Measurements from ENCODE around the gene TTYH1. TPM values are rescaled to one million over a fixed set of nuclear protein-coding genes. Genes with fewer than 3 reads are reported as not detected.

TTYH1 gene
- total and polyA plus RNA-seq, 9 of the 15 experiments (the other 6 are each of a cell fraction or from before 2014, with no cell fraction given): 0.08 TPM; not detected in 8

DNA sequence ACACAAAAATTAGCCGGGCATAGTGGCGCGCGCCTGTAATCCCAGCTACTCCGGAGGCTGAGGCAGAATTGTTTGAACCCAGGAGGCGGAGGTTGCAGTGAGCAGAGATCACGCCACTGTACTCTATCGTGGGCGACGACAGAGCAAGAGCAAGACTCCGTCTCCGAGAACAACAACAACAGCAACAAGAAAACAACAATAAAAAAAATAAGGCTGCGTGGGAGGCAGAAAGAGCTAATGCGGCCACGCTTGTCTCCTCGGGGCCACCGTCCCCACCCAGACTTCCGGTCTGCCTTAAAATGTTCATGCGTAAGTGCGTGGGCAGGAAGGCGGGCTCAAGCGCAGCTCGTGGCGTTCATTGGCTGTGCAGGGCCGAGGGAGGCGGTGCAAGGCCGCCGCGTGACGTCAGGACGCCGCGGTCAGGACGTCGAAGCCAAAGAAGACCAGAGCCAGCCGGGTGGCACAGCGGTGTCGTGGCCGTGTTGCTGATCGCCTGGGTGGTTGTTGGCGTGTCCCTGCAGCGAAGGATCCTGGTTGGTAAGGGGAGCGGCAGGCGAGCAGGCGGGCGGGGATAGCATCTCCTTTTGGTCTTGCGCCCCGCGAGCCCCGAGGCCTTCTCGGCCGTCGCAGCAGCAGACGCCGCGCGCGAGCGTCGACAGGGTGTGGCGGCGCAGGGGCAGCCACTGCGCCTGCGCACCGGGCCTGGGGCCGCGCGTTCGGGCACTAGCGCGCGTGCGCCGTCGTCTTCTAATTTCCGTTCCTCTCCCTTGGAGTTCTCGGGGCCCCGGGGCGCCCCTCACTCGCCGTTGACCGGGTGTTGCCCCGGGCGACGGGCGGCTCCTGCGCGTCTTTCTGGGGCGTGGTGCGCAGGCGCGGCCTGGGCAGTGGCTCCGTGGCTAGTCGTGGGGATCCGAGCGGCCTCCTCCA is 33.8 kb downstream of the TTYH1 start, which contains the start of gene LENG8 (continued):
- TF ChIP-seq, protein P1, sequence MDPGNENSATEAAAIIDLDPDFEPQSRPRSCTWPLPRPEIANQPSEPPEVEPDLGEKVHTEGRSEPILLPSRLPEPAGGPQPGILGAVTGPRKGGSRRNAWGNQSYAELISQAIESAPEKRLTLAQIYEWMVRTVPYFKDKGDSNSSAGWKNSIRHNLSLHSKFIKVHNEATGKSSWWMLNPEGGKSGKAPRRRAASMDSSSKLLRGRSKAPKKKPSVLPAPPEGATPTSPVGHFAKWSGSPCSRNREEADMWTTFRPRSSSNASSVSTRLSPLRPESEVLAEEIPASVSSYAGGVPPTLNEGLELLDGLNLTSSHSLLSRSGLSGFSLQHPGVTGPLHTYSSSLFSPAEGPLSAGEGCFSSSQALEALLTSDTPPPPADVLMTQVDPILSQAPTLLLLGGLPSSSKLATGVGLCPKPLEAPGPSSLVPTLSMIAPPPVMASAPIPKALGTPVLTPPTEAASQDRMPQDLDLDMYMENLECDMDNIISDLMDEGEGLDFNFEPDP (CRISPR knock-in tag; IDR thresholded peaks at IDR 0.05): no peak
- TF ChIP-seq PHF21A (IDR thresholded peaks at IDR 0.05; ENCODE audit: borderline replicate concordance, low read depth) (no peak), ZNF583 (CRISPR knock-in tag; IDR thresholded peaks at IDR 0.05) (peak; percentile 78; the same call in 1 of the 2 replicates), SRSF9 (IDR thresholded peaks at IDR 0.05; ENCODE audit: borderline replicate concordance, low read depth, low read length) (no peak), ZNF140 (CRISPR knock-in tag; IDR thresholded peaks at IDR 0.05) (no peak), RBBP5 (IDR thresholded peaks at IDR 0.05; ENCODE audit: borderline replicate concordance, insufficient read depth, low read length, poor library complexity, severe bottlenecking) (peak; percentile 89)
- TF ChIP-seq, protein P2, sequence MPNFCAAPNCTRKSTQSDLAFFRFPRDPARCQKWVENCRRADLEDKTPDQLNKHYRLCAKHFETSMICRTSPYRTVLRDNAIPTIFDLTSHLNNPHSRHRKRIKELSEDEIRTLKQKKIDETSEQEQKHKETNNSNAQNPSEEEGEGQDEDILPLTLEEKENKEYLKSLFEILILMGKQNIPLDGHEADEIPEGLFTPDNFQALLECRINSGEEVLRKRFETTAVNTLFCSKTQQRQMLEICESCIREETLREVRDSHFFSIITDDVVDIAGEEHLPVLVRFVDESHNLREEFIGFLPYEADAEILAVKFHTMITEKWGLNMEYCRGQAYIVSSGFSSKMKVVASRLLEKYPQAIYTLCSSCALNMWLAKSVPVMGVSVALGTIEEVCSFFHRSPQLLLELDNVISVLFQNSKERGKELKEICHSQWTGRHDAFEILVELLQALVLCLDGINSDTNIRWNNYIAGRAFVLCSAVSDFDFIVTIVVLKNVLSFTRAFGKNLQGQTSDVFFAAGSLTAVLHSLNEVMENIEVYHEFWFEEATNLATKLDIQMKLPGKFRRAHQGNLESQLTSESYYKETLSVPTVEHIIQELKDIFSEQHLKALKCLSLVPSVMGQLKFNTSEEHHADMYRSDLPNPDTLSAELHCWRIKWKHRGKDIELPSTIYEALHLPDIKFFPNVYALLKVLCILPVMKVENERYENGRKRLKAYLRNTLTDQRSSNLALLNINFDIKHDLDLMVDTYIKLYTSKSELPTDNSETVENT (CRISPR knock-in tag; IDR thresholded peaks at IDR 0.05): peak; percentile 79
- TF ChIP-seq, protein P3, sequence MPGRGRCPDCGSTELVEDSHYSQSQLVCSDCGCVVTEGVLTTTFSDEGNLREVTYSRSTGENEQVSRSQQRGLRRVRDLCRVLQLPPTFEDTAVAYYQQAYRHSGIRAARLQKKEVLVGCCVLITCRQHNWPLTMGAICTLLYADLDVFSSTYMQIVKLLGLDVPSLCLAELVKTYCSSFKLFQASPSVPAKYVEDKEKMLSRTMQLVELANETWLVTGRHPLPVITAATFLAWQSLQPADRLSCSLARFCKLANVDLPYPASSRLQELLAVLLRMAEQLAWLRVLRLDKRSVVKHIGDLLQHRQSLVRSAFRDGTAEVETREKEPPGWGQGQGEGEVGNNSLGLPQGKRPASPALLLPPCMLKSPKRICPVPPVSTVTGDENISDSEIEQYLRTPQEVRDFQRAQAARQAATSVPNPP (IDR thresholded peaks at IDR 0.05; ENCODE audit: borderline replicate concordance, insufficient read depth, insufficient read length): no peak
- TF ChIP-seq, protein P4, sequence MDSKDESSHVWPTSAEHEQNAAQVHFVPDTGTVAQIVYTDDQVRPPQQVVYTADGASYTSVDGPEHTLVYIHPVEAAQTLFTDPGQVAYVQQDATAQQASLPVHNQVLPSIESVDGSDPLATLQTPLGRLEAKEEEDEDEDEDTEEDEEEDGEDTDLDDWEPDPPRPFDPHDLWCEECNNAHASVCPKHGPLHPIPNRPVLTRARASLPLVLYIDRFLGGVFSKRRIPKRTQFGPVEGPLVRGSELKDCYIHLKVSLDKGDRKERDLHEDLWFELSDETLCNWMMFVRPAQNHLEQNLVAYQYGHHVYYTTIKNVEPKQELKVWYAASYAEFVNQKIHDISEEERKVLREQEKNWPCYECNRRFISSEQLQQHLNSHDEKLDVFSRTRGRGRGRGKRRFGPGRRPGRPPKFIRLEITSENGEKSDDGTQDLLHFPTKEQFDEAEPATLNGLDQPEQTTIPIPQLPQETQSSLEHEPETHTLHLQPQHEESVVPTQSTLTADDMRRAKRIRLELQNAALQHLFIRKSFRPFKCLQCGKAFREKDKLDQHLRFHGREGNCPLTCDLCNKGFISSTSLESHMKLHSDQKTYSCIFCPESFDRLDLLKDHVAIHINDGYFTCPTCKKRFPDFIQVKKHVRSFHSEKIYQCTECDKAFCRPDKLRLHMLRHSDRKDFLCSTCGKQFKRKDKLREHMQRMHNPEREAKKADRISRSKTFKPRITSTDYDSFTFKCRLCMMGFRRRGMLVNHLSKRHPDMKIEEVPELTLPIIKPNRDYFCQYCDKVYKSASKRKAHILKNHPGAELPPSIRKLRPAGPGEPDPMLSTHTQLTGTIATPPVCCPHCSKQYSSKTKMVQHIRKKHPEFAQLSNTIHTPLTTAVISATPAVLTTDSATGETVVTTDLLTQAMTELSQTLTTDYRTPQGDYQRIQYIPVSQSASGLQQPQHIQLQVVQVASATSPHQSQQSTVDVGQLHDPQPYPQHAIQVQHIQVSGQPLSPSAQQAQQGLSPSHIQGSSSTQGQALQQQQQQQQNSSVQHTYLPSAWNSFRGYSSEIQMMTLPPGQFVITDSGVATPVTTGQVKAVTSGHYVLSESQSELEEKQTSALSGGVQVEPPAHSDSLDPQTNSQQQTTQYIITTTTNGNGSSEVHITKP (IDR thresholded peaks at IDR 0.05; ENCODE audit: partially characterized antibody): no peak
- TF ChIP-seq, protein P5, sequence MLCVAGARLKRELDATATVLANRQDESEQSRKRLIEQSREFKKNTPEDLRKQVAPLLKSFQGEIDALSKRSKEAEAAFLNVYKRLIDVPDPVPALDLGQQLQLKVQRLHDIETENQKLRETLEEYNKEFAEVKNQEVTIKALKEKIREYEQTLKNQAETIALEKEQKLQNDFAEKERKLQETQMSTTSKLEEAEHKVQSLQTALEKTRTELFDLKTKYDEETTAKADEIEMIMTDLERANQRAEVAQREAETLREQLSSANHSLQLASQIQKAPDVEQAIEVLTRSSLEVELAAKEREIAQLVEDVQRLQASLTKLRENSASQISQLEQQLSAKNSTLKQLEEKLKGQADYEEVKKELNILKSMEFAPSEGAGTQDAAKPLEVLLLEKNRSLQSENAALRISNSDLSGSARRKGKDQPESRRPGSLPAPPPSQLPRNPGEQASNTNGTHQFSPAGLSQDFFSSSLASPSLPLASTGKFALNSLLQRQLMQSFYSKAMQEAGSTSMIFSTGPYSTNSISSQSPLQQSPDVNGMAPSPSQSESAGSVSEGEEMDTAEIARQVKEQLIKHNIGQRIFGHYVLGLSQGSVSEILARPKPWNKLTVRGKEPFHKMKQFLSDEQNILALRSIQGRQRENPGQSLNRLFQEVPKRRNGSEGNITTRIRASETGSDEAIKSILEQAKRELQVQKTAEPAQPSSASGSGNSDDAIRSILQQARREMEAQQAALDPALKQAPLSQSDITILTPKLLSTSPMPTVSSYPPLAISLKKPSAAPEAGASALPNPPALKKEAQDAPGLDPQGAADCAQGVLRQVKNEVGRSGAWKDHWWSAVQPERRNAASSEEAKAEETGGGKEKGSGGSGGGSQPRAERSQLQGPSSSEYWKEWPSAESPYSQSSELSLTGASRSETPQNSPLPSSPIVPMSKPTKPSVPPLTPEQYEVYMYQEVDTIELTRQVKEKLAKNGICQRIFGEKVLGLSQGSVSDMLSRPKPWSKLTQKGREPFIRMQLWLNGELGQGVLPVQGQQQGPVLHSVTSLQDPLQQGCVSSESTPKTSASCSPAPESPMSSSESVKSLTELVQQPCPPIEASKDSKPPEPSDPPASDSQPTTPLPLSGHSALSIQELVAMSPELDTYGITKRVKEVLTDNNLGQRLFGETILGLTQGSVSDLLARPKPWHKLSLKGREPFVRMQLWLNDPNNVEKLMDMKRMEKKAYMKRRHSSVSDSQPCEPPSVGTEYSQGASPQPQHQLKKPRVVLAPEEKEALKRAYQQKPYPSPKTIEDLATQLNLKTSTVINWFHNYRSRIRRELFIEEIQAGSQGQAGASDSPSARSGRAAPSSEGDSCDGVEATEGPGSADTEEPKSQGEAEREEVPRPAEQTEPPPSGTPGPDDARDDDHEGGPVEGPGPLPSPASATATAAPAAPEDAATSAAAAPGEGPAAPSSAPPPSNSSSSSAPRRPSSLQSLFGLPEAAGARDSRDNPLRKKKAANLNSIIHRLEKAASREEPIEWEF (CRISPR knock-in tag; IDR thresholded peaks at IDR 0.05): no peak

All from K562 (cell line).